ENCODE results near the gene NMRK1.

NMRK1 gene

GRCh38 chr9:75087289-75087823 is 599 bp downstream of the NMRK1 start:
- Histone ChIP-seq H3K27ac (ENCODE audit: low read depth, low read length) (peak overlapping the region; percentile 46), H2BK120ac (ENCODE audit: insufficient read depth, low read length, poor library complexity) (peak overlapping the region; percentile 37), H4K8ac (ENCODE audit: low read depth, low read length) (peak overlapping the region; percentile 43), H4K91ac (ENCODE audit: low read depth, low read length) (peak overlapping the region; percentile 41), H3K4ac (ENCODE audit: low read depth, low read length) (peak overlapping the region; percentile 74), H2BK5ac (ENCODE audit: low read depth, low read length, poor library complexity) (peak overlapping the region; percentile 51), H3K27me3 (ENCODE audit: insufficient read depth, low read length) (no peaks in the 10 kb centered on the region), H3K18ac (ENCODE audit: low read length) (peak overlapping the region; percentile 93), H3K14ac (ENCODE audit: low read length) (peak overlapping the region; percentile 91), H2AK5ac (ENCODE audit: low read length) (peak overlapping the region; percentile 49), H2AFZ (ENCODE audit: insufficient read depth, low read length, poor library complexity) (peak overlapping the region; percentile 89), H3K4me3 (ENCODE audit: low read depth, low read length) (peak overlapping the region; percentile 82), H3K79me1 (ENCODE audit: low read length) (peaks cover 17% of the 10 kb centered on the region), H3K9me3 (ENCODE audit: insufficient read depth, low read depth, low read length) (no peaks in the 10 kb centered on the region), H3K9ac (ENCODE audit: low read length) (peak overlapping the region; percentile 63), H3K4me1 (ENCODE audit: control insufficient read depth in 1 of 2, insufficient read depth in 2 of 2, low read length in 2 of 2) (peaks cover 9 to 22% of the 10 kb centered on the region in 2 experiments), H3K36me3 (ENCODE audit: control insufficient read depth in 1 of 2, insufficient read depth in 2 of 2, low read length in 2 of 2) (no peaks in the 10 kb centered on the region), H3K23ac (ENCODE audit: low read length) (no peak overlapping the region), H3K79me2 (ENCODE audit: control insufficient read depth, insufficient read depth, low read length, poor library complexity) (peaks cover 14% of the 10 kb centered on the region), H3K4me2 (ENCODE audit: low read length) (peak overlapping the region; percentile 65), H4K12ac (ENCODE audit: low read depth, low read length) (peak overlapping the region; percentile 67), H2BK12ac (ENCODE audit: low read length) (peak overlapping the region; percentile 46)
- peak; percentile 48 to 75 for DNase-seq
- no CpG with 5 or more reads among the region's 20 CpGs for WGBS (ENCODE audit: extremely low coverage, insufficient coverage, insufficient read length)

DNA sequence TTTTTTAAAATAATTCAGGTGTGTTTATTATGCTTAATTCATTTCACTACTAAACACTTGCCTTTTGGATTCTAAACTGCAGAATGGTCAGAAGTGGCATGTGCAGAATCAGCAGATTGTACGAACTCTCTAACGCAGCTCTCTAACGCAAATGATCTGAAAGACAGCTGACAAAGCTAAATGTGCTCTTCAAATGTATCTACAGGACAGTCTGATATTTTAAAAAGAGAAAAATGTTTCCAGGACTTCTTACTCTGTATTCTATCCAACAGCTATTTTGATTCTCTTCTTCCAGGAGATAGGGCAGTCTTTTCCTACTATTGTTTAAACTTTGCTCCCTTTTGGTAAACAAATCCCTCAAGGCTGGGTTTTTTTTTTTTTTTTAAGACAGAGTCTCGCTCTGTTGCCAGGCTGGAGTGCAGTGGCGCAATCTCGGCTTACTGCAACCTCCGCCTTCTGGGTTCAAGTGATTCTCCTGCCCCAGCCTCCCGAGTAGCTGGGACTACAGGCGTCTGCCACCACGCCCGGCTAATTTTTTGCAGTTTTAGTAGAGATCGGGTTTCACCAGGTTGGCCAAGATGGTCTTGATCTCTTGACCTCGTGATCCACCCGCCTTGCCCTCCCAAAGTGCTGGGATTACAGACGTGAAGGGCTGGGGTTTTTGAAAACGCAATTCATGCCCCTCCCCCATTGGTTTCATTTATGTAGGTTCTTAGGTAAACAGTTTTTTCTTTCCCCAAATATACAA is 1.2 kb downstream of the NMRK1 start:
- H3K79me2 ChIP-seq (ENCODE audit: control insufficient read depth, insufficient read depth, low read length, poor library complexity), result peaks cover 14% of the 10 kb centered on the region
- peak overlapping the region; percentile 18 for H4K91ac ChIP-seq (ENCODE audit: low read depth, low read length)
- H3K9ac ChIP-seq (ENCODE audit: low read length), result no peak overlapping the region
- no peaks in the 10 kb centered on the region for H3K27me3 ChIP-seq (ENCODE audit: insufficient read depth, low read length)
- no peak overlapping the region for H4K12ac ChIP-seq (ENCODE audit: low read depth, low read length)
- no peak overlapping the region for H3K18ac ChIP-seq (ENCODE audit: low read length)
- H3K27ac ChIP-seq (ENCODE audit: low read depth, low read length), result no peak overlapping the region
- no peaks in the 10 kb centered on the region for H3K9me3 ChIP-seq (ENCODE audit: insufficient read depth, low read depth, low read length)
- peaks cover 17% of the 10 kb centered on the region for H3K79me1 ChIP-seq (ENCODE audit: low read length)
- H3K4me1 ChIP-seq (ENCODE audit: control insufficient read depth in 1 of 2, insufficient read depth in 2 of 2, low read length in 2 of 2), result peaks cover 9 to 22% of the 10 kb centered on the region in 2 experiments
- no peak overlapping the region for H3K23ac ChIP-seq (ENCODE audit: low read length)
- no peak overlapping the region for H2BK5ac ChIP-seq (ENCODE audit: low read depth, low read length, poor library complexity)
- no peak overlapping the region for H2AFZ ChIP-seq (ENCODE audit: insufficient read depth, low read length, poor library complexity)
- H2AK5ac ChIP-seq (ENCODE audit: low read length), result no peak overlapping the region
- peak overlapping the region; percentile 65 for H3K4me2 ChIP-seq (ENCODE audit: low read length)
- H2BK12ac ChIP-seq (ENCODE audit: low read length), result no peak overlapping the region
- H4K8ac ChIP-seq (ENCODE audit: low read depth, low read length), result no peak overlapping the region
- WGBS (ENCODE audit: extremely low coverage, insufficient coverage, insufficient read length), result no CpG with 5 or more reads among the region's 16 CpGs
- no peak overlapping the region for H3K4me3 ChIP-seq (ENCODE audit: low read depth, low read length)
- H3K36me3 ChIP-seq (ENCODE audit: control insufficient read depth in 1 of 2, insufficient read depth in 2 of 2, low read length in 2 of 2), result no peaks in the 10 kb centered on the region
- no peak overlapping the region for H2BK120ac ChIP-seq (ENCODE audit: insufficient read depth, low read length, poor library complexity)
- no peak overlapping the region for H3K4ac ChIP-seq (ENCODE audit: low read depth, low read length)
- DNase-seq, result peak; percentile 42 to 74
- H3K14ac ChIP-seq (ENCODE audit: low read length), result no peak overlapping the region

DNA sequence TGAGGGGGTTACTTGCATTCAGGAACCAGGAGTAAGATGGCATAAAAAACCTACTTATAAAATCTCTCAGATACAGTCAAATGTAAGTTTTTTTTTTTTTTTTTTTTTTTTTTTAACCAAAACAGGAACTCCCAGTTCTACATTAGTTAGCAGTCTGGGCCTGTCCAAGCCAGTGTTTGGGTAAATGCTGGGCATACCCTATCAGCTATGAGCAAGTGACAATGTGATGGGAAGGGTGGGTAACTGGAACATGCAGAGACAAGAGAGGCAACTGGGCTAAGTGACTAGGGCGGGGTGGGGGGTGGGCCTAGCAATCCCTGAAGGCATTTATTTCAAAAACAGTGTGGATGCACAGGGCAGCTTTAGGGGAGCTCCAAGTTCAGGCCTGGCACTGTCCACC is 2.3 kb downstream of the NMRK1 start:
- Histone ChIP-seq H3K79me2 (ENCODE audit: control insufficient read depth, insufficient read depth, low read length, poor library complexity) (peaks cover 14% of the 10 kb centered on the region), H3K4me2 (ENCODE audit: low read length) (no peak overlapping the region)

DNA sequence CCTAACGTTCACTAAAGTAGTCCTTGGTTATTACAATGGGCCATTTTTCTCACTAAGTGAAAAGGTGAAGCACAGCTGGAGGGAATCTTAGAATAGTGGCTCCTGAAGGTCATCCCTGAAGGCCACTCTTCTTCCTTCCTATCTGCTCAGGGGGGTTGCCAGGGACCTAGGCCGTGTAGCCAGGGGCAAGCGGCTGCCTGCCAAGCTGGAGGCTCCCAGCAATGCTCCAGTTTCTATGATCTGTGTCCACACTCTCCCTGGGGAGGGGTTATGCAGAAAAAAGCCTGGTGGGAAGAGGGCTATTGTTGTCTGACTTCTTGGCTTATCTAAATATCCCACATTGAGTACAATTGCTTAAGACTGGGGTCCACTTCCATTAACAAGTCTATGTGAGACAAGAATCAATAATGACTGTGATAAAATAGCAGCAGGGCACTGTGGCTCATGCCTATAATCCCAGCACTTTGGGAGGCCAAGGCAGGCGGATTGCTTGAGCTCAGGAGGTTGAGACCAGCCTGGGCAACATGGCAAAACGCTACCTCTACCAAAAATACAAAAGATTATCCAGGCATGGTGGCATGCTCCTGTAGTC is 3.8 kb downstream of the NMRK1 start:
- Histone ChIP-seq H3K18ac (ENCODE audit: low read length) (no peak overlapping the region), H4K8ac (ENCODE audit: low read depth, low read length) (no peak overlapping the region), H3K79me1 (ENCODE audit: low read length) (peaks cover 16% of the 10 kb centered on the region), H3K23ac (ENCODE audit: low read length) (no peak overlapping the region), H4K91ac (ENCODE audit: low read depth, low read length) (no peak overlapping the region), H3K4me2 (ENCODE audit: low read length) (no peak overlapping the region), H3K4me1 (ENCODE audit: control insufficient read depth in 1 of 2, insufficient read depth in 2 of 2, low read length in 2 of 2) (peaks cover 9 to 15% of the 10 kb centered on the region in 2 experiments), H3K4ac (ENCODE audit: low read depth, low read length) (no peak overlapping the region), H2BK5ac (ENCODE audit: low read depth, low read length, poor library complexity) (no peak overlapping the region), H3K14ac (ENCODE audit: low read length) (no peak overlapping the region), H3K9me3 (ENCODE audit: insufficient read depth, low read depth, low read length) (no peaks in the 10 kb centered on the region), H2BK12ac (ENCODE audit: low read length) (no peak overlapping the region), H3K4me3 (ENCODE audit: low read depth, low read length) (no peak overlapping the region), H3K36me3 (ENCODE audit: control insufficient read depth in 1 of 2, insufficient read depth in 2 of 2, low read length in 2 of 2) (no peaks in the 10 kb centered on the region), H3K27ac (ENCODE audit: low read depth, low read length) (no peak overlapping the region), H3K79me2 (ENCODE audit: control insufficient read depth, insufficient read depth, low read length, poor library complexity) (peaks cover 12% of the 10 kb centered on the region), H2BK120ac (ENCODE audit: insufficient read depth, low read length, poor library complexity) (no peak overlapping the region), H3K9ac (ENCODE audit: low read length) (no peak overlapping the region), H3K27me3 (ENCODE audit: insufficient read depth, low read length) (no peaks in the 10 kb centered on the region), H2AK5ac (ENCODE audit: low read length) (no peak overlapping the region), H4K12ac (ENCODE audit: low read depth, low read length) (no peak overlapping the region), H2AFZ (ENCODE audit: insufficient read depth, low read length, poor library complexity) (peak overlapping the region; percentile 44)
- WGBS (ENCODE audit: extremely low coverage, insufficient coverage, insufficient read length), result no CpG with 5 or more reads among the region's 5 CpGs
- no peak for DNase-seq

More for the DNA sequence above, 2.3 kb downstream of the NMRK1 start:
- Histone ChIP-seq H3K4ac (ENCODE audit: low read depth, low read length) (no peak overlapping the region), H2BK120ac (ENCODE audit: insufficient read depth, low read length, poor library complexity) (no peak overlapping the region), H2BK12ac (ENCODE audit: low read length) (no peak overlapping the region), H3K14ac (ENCODE audit: low read length) (no peak overlapping the region), H2BK5ac (ENCODE audit: low read depth, low read length, poor library complexity) (no peak overlapping the region), H3K27ac (ENCODE audit: low read depth, low read length) (no peak overlapping the region), H3K23ac (ENCODE audit: low read length) (no peak overlapping the region), H3K18ac (ENCODE audit: low read length) (no peak overlapping the region), H3K9ac (ENCODE audit: low read length) (no peak overlapping the region), H2AFZ (ENCODE audit: insufficient read depth, low read length, poor library complexity) (no peak overlapping the region), H3K36me3 (ENCODE audit: control insufficient read depth in 1 of 2, insufficient read depth in 2 of 2, low read length in 2 of 2) (no peaks in the 10 kb centered on the region), H3K4me1 (ENCODE audit: control insufficient read depth in 1 of 2, insufficient read depth in 2 of 2, low read length in 2 of 2) (peaks cover 9 to 18% of the 10 kb centered on the region in 2 experiments), H3K79me1 (ENCODE audit: low read length) (peaks cover 17% of the 10 kb centered on the region), H4K91ac (ENCODE audit: low read depth, low read length) (no peak overlapping the region), H3K4me3 (ENCODE audit: low read depth, low read length) (no peak overlapping the region), H3K27me3 (ENCODE audit: insufficient read depth, low read length) (no peaks in the 10 kb centered on the region), H4K8ac (ENCODE audit: low read depth, low read length) (no peak overlapping the region), H3K9me3 (ENCODE audit: insufficient read depth, low read depth, low read length) (no peaks in the 10 kb centered on the region), H4K12ac (ENCODE audit: low read depth, low read length) (no peak overlapping the region), H2AK5ac (ENCODE audit: low read length) (no peak overlapping the region)
- no CpG with 5 or more reads among the region's 1 CpG for WGBS (ENCODE audit: extremely low coverage, insufficient coverage, insufficient read length)
- DNase-seq, result no peak
